Measurements from ENCODE around the gene GPC2. TPM values are rescaled to one million over a fixed set of nuclear protein-coding genes. Genes with fewer than 3 reads are reported as not detected.

The GPC2 gene
- total RNA-seq, 3 donors from 2014 or later (not counting 1 experiment from before 2014, with no cell fraction given) = 1.9 to 2.4 (median 2.3) TPM

DNA sequence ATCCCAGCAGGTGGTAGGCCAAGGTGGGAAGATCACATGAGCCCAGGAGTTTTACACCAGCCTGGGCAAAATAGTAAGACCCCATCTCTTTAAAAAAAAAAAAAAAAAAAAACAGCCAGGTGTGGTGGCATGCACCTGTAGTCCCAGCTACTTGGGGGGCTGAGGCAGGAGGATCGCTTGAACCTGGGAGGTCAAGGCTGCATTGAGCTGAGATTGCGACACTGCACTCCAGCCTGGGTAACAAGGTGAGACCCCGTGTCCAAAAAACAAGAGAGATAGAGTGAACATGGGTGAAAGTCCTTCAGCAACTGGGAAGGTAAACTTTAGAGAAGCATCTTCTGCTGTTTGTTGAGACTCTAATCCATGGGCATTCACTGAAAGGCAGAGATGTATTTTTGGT is 34.7 kb downstream of the GPC2 start:
- no peak overlapping the region for H3K4me3 Mint-ChIP-seq
- H3K9me3 Mint-ChIP-seq = no peaks in the 10 kb centered on the region
- H3K27ac Mint-ChIP-seq = no peak overlapping the region
- H3K4me1 Mint-ChIP-seq = no peaks in the 10 kb centered on the region
- TF ChIP-seq, protein P1, sequence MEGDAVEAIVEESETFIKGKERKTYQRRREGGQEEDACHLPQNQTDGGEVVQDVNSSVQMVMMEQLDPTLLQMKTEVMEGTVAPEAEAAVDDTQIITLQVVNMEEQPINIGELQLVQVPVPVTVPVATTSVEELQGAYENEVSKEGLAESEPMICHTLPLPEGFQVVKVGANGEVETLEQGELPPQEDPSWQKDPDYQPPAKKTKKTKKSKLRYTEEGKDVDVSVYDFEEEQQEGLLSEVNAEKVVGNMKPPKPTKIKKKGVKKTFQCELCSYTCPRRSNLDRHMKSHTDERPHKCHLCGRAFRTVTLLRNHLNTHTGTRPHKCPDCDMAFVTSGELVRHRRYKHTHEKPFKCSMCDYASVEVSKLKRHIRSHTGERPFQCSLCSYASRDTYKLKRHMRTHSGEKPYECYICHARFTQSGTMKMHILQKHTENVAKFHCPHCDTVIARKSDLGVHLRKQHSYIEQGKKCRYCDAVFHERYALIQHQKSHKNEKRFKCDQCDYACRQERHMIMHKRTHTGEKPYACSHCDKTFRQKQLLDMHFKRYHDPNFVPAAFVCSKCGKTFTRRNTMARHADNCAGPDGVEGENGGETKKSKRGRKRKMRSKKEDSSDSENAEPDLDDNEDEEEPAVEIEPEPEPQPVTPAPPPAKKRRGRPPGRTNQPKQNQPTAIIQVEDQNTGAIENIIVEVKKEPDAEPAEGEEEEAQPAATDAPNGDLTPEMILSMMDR (IDR thresholded peaks at IDR 0.05) = no peak
- no peaks in the 10 kb centered on the region for H3K36me3 Mint-ChIP-seq
- ATAC-seq (no peak), DNase-seq (no peak)
- Histone ChIP-seq H3K4me1 (ENCODE audit: control insufficient read depth, insufficient read depth, low read length) (no peaks in the 10 kb centered on the region), H3K27ac (ENCODE audit: low read length) (no peak overlapping the region), H3K27me3 (ENCODE audit: control insufficient read depth, insufficient read depth, low read length) (no peaks in the 10 kb centered on the region), H3K36me3 (ENCODE audit: control insufficient read depth, insufficient read depth, low read length) (no peaks in the 10 kb centered on the region), H3K4me3 (ENCODE audit: low read length) (no peak overlapping the region), H3K9me3 (ENCODE audit: control insufficient read depth, insufficient read depth, low read length) (no peaks in the 10 kb centered on the region)
- intact Hi-C loops (cut with micrococcal nuclease) = no loop called here
- 95% methylated on average over 3 of the region's 3 CpGs for WGBS (ENCODE audit: insufficient coverage)
- peaks cover 0 to 6% of the 10 kb centered on the region in 2 donors for H3K27me3 Mint-ChIP-seq (ENCODE audit: low read depth in 2 of 2)

GRCh38 chr7:100141555-100141949 is 35.6 kb downstream of the GPC2 start:
- Histone ChIP-seq H3K4me1 (ENCODE audit: control insufficient read depth, insufficient read depth, low read length) (no peaks in the 10 kb centered on the region), H3K9me3 (ENCODE audit: control insufficient read depth, insufficient read depth, low read length) (no peaks in the 10 kb centered on the region), H3K27ac (ENCODE audit: low read length) (no peak overlapping the region), H3K36me3 (ENCODE audit: control insufficient read depth, insufficient read depth, low read length) (no peaks in the 10 kb centered on the region), H3K27me3 (ENCODE audit: control insufficient read depth, insufficient read depth, low read length) (no peaks in the 10 kb centered on the region), H3K4me3 (ENCODE audit: low read length) (no peak overlapping the region)
- H3K4me1 Mint-ChIP-seq = no peaks in the 10 kb centered on the region
- intact Hi-C loops (cut with micrococcal nuclease) = no loop called here
- DNase-seq (no peak), ATAC-seq (peak in 1 of 3 donors; percentile 53)
- no peak overlapping the region for H3K4me3 Mint-ChIP-seq
- WGBS (ENCODE audit: insufficient coverage) = 41% methylated on average over 3 of the region's 3 CpGs
- no peak overlapping the region for H3K27ac Mint-ChIP-seq
- TF ChIP-seq, protein P1 (IDR thresholded peaks at IDR 0.05) = no peak
- no peaks in the 10 kb centered on the region for H3K9me3 Mint-ChIP-seq
- peaks cover 0 to 6% of the 10 kb centered on the region in 2 donors for H3K27me3 Mint-ChIP-seq (ENCODE audit: low read depth in 2 of 2)
- H3K36me3 Mint-ChIP-seq = no peaks in the 10 kb centered on the region

GRCh38 chr7:100137851-100138760 is 39.1 kb downstream of the GPC2 start:
- no peaks in the 10 kb centered on the region for H3K36me3 Mint-ChIP-seq
- H3K4me3 Mint-ChIP-seq = no peak overlapping the region
- Histone ChIP-seq H3K4me1 (ENCODE audit: control insufficient read depth, insufficient read depth, low read length) (no peaks in the 10 kb centered on the region), H3K4me3 (ENCODE audit: low read length) (no peak overlapping the region), H3K9me3 (ENCODE audit: control insufficient read depth, insufficient read depth, low read length) (no peaks in the 10 kb centered on the region), H3K36me3 (ENCODE audit: control insufficient read depth, insufficient read depth, low read length) (no peaks in the 10 kb centered on the region), H3K27ac (ENCODE audit: low read length) (no peak overlapping the region), H3K27me3 (ENCODE audit: control insufficient read depth, insufficient read depth, low read length) (no peaks in the 10 kb centered on the region)
- intact Hi-C loops (cut with micrococcal nuclease) = no loop called here
- H3K9me3 Mint-ChIP-seq = no peaks in the 10 kb centered on the region
- TF ChIP-seq, protein P1 (IDR thresholded peaks at IDR 0.05) = no peak
- ATAC-seq (no peak), DNase-seq (peak in 1 of 2 donors; percentile 33)
- H3K27me3 Mint-ChIP-seq (ENCODE audit: low read depth in 2 of 2) = peaks cover 0 to 9% of the 10 kb centered on the region in 2 donors
- no peaks in the 10 kb centered on the region for H3K4me1 Mint-ChIP-seq
- no peak overlapping the region for H3K27ac Mint-ChIP-seq
- 74% methylated on average over 12 of the region's 13 CpGs for WGBS (ENCODE audit: insufficient coverage)
